Central memory CD4-positive, alpha-beta T cell (primary cell): ENCODE data around the gene GINS3.

ENCODE experiments used
- DNase-seq: peaks from one replicate; pipeline ENCODE4 v3.0.0; 2022
- total RNA-seq, 3 experiments: gene quantifications; one replicate each; lab custom pipeline; 2026; lab: John Stamatoyannopoulos, UW

GINS3 gene
- 0.96 to 25.3 (median 2.6) reads per million in 3 experiments for total RNA-seq

GRCh38 chr16:58392215-58393137, at the start of gene GINS3:
Gene GINS3, plus strand, starts transcription at chr16:58392471. Its CDS starts 131 bp downstream, at chr16:58392602.
- peak; percentile 74 for DNase-seq

- no peak for DNase-seq
These were observed 48.7 kb upstream of the GINS3 start for GRCh38 chr16:58343562-58343961.

- no peak for DNase-seq
These were observed 46.5 kb upstream of the GINS3 start for GRCh38 chr16:58345574-58346354.

- DNase-seq, result no peak
These were observed 45.4 kb upstream of the GINS3 start for GRCh38 chr16:58346831-58347371.

GRCh38 chr16:58348986-58349385, 43.3 kb upstream of the GINS3 start:
- no peak for DNase-seq

GRCh38 chr16:58352690-58353089, 39.6 kb upstream of the GINS3 start:
- no peak for DNase-seq

GRCh38 chr16:58360041-58360634, 32.1 kb upstream of the GINS3 start:
- DNase-seq, result no peak

GRCh38 chr16:58361726-58362125, 30.5 kb upstream of the GINS3 start:
- DNase-seq, result no peak

GRCh38 chr16:58363746-58364393, 28.4 kb upstream of the GINS3 start:
- DNase-seq, result no peak

- DNase-seq, result no peak
These were observed 26.6 kb upstream of the GINS3 start for GRCh38 chr16:58365623-58366022.

GRCh38 chr16:58366247-58367031, 25.8 kb upstream of the GINS3 start:
- no peak for DNase-seq

- no peak for DNase-seq
These were observed 25.0 kb upstream of the GINS3 start for GRCh38 chr16:58367252-58367651.

GRCh38 chr16:58371841-58372240, 20.4 kb upstream of the GINS3 start:
- DNase-seq, result no peak

GRCh38 chr16:58375386-58375785, 16.9 kb upstream of the GINS3 start:
- no peak for DNase-seq

GRCh38 chr16:58377932-58378331, 14.3 kb upstream of the GINS3 start:
- DNase-seq, result no peak

GRCh38 chr16:58378401-58378800, 13.9 kb upstream of the GINS3 start:
- no peak for DNase-seq

GRCh38 chr16:58379736-58380135, 12.5 kb upstream of the GINS3 start:
- DNase-seq, result no peak

GRCh38 chr16:58381661-58382060, 10.6 kb upstream of the GINS3 start:
- no peak for DNase-seq

- no peak for DNase-seq
These were observed 7.7 kb upstream of the GINS3 start for GRCh38 chr16:58384437-58385055.

- DNase-seq, result no peak
These were observed 7.0 kb upstream of the GINS3 start for GRCh38 chr16:58385218-58385773.

- DNase-seq, result no peak
These were observed 2.5 kb upstream of the GINS3 start for GRCh38 chr16:58389724-58390123.
